ENCODE measurements around the gene NCR1. TPM values are rescaled to one million over a fixed set of nuclear protein-coding genes. Genes with fewer than 3 reads are reported as not detected.
A peak's percentile ranks its signal among the peaks of the same experiment; 100 is the strongest.
"Not testable (repeated sequence)": the region's sequence is repeated elsewhere in the genome, so short reads cannot be mapped to it uniquely, and the experiment has no call there.

NCR1 gene
- total and polyA plus RNA-seq, 8 donors = 0.26 to 2.6 (median 0.64) TPM

DNA sequence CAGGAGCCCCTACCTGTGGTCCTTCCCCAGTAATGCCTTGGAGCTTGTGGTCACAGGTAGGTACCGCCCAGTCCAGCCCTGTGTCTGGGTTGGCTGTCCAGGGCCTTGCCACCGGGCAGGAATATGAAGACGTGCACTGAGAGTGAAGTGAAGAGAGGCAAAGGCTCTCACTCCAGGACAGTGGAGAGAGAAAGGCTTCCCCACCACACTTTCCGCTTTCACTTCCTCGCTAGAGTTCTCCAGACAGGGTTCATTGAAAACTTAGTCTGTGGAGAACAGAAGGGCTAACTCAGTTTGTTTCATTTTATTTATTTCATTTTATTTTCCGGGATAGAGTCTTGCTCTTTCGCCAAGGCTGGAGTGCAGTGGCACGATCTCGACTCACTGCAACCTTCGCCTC, 17.7 kb upstream of the NCR1 start:
- no peak overlapping the region for H3K4me3 ChIP-seq

GRCh38 chr19:54889566-54889965, 16.4 kb upstream of the NCR1 start:
- no peak overlapping the region for H3K4me3 ChIP-seq
- peaks cover 0 to 74% of the 10 kb centered on the region in 2 donors for H3K36me3 ChIP-seq
- ATAC-seq (no peak), DNase-seq (no peak)
- H3K9me3 ChIP-seq = no peaks in the 10 kb centered on the region
- H3K4me1 ChIP-seq = no peaks in the 10 kb centered on the region
- TF ChIP-seq, protein P1, sequence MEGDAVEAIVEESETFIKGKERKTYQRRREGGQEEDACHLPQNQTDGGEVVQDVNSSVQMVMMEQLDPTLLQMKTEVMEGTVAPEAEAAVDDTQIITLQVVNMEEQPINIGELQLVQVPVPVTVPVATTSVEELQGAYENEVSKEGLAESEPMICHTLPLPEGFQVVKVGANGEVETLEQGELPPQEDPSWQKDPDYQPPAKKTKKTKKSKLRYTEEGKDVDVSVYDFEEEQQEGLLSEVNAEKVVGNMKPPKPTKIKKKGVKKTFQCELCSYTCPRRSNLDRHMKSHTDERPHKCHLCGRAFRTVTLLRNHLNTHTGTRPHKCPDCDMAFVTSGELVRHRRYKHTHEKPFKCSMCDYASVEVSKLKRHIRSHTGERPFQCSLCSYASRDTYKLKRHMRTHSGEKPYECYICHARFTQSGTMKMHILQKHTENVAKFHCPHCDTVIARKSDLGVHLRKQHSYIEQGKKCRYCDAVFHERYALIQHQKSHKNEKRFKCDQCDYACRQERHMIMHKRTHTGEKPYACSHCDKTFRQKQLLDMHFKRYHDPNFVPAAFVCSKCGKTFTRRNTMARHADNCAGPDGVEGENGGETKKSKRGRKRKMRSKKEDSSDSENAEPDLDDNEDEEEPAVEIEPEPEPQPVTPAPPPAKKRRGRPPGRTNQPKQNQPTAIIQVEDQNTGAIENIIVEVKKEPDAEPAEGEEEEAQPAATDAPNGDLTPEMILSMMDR (IDR thresholded peaks at IDR 0.05) = no peak
- H3K27ac ChIP-seq = no peak overlapping the region
- intact Hi-C loops (cut with DNase I) = no loop called here
- peaks cover 0 to 48% of the 10 kb centered on the region in 2 donors for H3K27me3 ChIP-seq

More for the DNA sequence above, 17.7 kb upstream of the NCR1 start:
- DNase-seq = no peak
- Histone ChIP-seq H3K4me1 (no peaks in the 10 kb centered on the region), H3K36me3 (peaks cover 0 to 82% of the 10 kb centered on the region in 2 donors), H3K27me3 (peaks cover 0 to 53% of the 10 kb centered on the region in 2 donors), H3K9me3 (no peaks in the 10 kb centered on the region), H3K27ac (no peak overlapping the region)
- ATAC-seq = no peak
- intact Hi-C loops (cut with DNase I) = no loop called here
- TF ChIP-seq, protein P1 (IDR thresholded peaks at IDR 0.05) = no peak

DNA sequence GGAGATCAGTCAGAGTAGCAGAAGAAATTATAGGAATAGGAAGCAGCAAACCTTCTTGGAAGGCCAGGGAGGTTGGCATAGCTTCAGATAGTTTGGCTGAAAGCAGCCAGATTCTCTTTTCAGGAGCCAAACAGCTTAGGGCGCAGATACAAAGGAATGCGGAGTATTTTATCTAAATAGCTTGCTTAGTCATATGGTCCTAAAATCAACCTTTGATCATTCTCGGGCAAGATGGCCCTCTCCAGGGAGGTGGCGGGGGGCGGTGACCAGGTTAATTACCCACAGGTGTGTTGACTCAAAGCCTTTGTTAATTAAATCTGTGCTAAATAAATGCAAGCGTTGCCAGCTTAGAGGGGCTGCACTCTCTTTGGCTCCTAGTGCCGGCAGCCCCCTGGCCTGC, 12.5 kb upstream of the NCR1 start:
- Histone ChIP-seq H3K4me3 (no peak overlapping the region), H3K27ac (no peak overlapping the region), H3K4me1 (no peaks in the 10 kb centered on the region), H3K9me3 (no peaks in the 10 kb centered on the region), H3K36me3 (peaks cover 0 to 39% of the 10 kb centered on the region in 2 donors), H3K27me3 (peaks cover 0 to 22% of the 10 kb centered on the region in 2 donors)
- DNase-seq (peak in 1 of 4 donors; percentile 13), ATAC-seq (no peak)
- intact Hi-C loops (cut with DNase I) = no loop called here
- TF ChIP-seq, protein P1 (IDR thresholded peaks at IDR 0.05) = no peak

- H3K27ac ChIP-seq; H3K9me3 ChIP-seq; ATAC-seq; intact Hi-C loops (cut with DNase I); H3K4me1 ChIP-seq; DNase-seq; H3K4me3 ChIP-seq: not testable (repeated sequence)
- Histone ChIP-seq H3K36me3 (peaks cover 0 to 33% of the 10 kb centered on the region in 2 donors), H3K27me3 (peaks cover 0 to 22% of the 10 kb centered on the region in 2 donors)
Observed at GRCh38 chr19:54894106-54894505, 11.8 kb upstream of the NCR1 start.

DNA sequence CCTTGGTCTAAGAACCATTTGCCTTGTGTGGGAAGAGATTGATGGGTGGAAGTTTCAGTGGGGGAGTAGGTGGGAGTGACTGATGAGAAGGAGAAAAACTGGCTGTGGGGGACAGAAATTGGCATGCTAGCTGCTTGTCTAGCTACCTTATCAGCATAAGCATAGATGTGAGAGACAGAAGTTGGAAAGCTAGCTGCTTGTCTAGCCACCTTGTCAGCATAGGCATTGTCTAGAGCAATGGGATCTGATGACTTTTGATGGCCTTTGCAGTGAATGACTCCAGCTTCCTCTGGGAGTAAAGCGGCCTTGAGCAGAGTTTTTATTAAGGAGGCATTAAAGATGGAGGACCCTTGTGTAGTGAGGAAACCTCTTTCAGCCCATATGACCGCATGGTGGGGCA, 9.9 kb upstream of the NCR1 start:
- DNase-seq = no peak
- Histone ChIP-seq H3K27me3 (peaks cover 0 to 22% of the 10 kb centered on the region in 2 donors), H3K4me1 (peaks cover 0 to 6% of the 10 kb centered on the region in 2 donors), H3K27ac (no peak overlapping the region), H3K4me3 (no peak overlapping the region), H3K9me3 (no peaks in the 10 kb centered on the region), H3K36me3 (peaks cover 0 to 14% of the 10 kb centered on the region in 2 donors)
- TF ChIP-seq, protein P1 (IDR thresholded peaks at IDR 0.05) = no peak
- intact Hi-C loops (cut with DNase I) = no loop called here
- no peak for ATAC-seq

DNA sequence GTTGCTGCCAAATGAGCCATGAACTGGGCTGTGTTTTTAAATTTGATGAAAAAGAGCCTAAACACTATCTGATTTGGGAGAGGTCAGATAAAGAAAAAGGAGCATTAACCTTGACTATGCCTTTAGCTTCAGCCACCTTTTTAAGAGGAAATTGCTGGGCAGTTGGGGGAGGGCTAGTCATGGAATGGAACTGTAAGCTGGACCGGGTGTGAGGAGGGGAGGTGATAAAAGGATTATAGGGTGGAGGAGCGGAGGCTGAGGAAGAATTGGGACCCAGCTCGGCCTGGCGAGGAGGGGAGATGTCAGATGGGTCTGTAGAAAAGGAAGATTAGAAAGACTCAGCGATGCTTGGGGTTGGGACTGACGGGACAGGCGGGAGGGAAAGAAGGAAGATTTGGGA, 7.3 kb upstream of the NCR1 start:
- H3K9me3 ChIP-seq; H3K4me3 ChIP-seq; intact Hi-C loops (cut with DNase I); ATAC-seq; H3K36me3 ChIP-seq; DNase-seq; H3K27me3 ChIP-seq; H3K4me1 ChIP-seq; H3K27ac ChIP-seq: not testable (repeated sequence)

DNA sequence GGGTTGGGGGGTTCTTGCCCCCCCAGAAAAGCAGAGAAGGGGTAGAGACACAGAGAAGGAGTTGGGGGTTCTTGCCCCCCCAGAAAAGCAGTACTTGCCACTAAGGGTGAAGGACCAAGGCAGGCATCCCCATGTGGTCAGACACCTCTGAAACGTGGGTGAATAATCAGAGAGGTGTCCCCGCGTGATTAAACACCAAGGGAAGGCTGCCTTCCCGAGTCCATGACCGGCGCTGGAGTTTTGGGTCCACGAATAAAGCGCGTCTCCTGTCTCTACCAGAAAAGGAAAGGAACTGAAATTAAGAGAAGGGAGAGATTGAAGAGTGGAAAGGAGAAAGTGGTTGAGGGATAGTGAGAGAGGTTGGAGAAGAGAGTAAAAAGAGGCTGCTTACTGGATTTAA, 6.3 kb upstream of the NCR1 start:
- intact Hi-C loops (cut with DNase I); H3K36me3 ChIP-seq; DNase-seq; H3K27ac ChIP-seq; ATAC-seq; H3K27me3 ChIP-seq; H3K4me1 ChIP-seq; H3K4me3 ChIP-seq; H3K9me3 ChIP-seq: not testable (repeated sequence)

DNA sequence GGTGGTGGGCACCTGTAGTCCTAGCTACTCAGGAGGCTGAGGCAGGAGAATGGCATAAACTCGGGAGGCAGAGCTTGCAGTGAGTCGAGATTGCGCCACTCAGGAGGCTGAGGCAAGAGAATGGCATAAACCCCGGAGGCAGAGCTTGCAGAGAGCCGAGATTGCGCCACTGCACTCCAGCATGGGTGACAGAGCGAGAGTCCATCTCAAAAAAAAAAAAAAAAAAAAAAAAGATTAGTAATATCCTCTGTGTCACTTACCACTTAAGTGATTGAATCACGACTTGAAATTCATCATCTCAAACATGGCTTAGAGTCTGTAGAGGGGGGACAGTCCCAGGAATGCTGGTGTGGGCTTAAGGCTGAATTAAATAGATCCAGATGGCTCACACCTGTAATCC, 4.8 kb upstream of the NCR1 start:
- intact Hi-C loops (cut with DNase I); ATAC-seq; H3K4me1 ChIP-seq; H3K9me3 ChIP-seq; H3K36me3 ChIP-seq; H3K4me3 ChIP-seq: not testable (repeated sequence)
- DNase-seq = peak in 2 of 4 donors; percentile 71 to 84
- Histone ChIP-seq H3K27ac (peak overlapping the region in 1 of 2 donors; percentile 13), H3K27me3 (peaks cover 0 to 16% of the 10 kb centered on the region in 2 donors)
